ELR (cell line): ENCODE results near the gene NTN5.
A peak's percentile ranks its signal among the peaks of the same experiment; 100 is the strongest.
"Not testable (repeated sequence)": the region's sequence is repeated elsewhere in the genome, so short reads cannot be mapped to it uniquely, and the experiment has no call there.

ENCODE experiments used
- DNase-seq: peaks from one replicate; pipeline ENCODE4 v3.0.0-alpha.2; 2015; ENCODE audit warnings: low read depth

The NTN5 gene

DNA sequence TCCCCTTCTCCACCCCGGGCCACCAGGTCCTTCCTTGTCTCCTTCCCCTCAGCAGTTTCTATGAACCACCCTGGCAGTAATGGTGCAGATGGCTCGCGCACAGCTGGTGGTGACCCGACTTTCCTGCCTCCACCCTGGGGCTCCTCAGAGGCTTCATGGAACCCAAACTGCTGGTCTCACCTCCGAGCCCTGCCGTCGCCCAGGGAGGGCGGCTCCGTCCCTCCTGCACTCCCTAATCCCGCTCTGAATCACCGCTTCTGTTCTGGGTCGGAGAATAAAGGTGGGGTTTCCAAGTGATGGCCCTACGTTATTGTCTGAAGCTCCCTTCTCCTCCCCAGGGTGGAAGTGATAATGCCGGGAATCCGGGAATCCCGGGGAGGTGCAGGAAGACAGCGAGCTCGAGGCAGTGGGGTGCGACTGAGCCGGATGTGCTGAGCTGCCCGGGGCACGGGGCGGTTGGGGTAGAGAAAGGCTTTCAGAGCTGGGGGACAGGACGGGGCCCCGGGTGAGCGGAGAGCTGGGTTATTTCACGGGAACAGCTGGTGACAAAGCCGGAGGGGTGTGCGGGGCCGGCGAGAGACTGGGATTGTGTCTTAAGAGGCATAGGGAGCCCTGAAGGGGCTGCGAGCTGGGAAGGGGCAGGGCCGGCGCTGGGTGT lies 23.7 kb upstream of the NTN5 start:
- no peak for DNase-seq

DNA sequence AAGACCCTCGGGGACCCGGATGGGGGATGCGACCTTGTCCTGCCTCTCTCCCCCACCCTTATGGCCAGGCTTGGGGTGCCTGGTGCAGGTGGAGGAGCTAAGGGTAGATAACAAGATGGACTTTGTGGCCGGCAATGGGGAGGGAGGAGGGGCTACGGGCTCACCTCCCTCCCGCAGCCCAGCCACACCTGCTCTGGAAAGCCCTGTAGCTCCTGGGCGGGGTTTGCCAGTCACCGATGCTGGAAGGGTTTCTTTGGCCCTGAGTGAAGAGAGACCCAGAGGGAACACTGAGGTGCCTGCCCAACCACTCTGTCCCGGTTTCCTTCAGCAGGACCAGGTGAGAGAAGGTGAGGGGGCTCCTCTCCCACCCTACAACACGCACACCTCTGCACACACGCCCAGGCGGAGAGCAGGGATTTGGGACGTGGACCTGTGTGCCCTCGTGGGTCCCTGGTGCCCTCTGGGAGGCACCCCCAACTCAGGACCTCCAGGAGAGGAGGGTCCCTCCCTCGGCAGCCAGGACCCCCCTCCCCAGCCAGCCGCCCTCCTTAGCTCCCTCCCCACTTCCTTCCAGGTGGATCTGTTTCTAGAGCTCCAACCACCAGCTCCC lies 23.0 kb upstream of the NTN5 start, which contains the start of gene FUT2:
FUT2 (plus strand) TSS at position 229 of the 610 bp plus-strand sequence. CDS start 6,986 bp downstream, outside the sequence.
- no peak for DNase-seq

DNA sequence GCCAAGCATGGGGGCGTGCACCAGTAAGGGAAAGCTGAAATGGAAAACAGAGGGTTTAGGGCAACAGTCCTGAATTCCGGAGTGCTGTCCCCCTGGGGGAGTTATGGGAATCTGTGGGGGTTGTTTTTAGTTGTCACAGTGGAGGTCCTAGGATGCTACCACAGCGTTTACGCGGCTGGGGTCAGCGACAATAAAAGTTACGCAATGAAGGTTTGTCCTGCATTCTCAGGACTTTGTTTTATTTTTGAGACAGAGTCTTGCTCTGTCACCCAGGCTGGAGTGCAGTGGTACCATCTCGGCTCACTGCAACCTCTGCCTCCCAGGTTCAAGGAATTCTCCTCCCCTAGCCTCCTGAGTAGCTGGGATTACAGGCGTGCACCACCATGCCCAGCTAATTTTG lies 20.8 kb upstream of the NTN5 start:
- not testable (repeated sequence) for DNase-seq

DNA sequence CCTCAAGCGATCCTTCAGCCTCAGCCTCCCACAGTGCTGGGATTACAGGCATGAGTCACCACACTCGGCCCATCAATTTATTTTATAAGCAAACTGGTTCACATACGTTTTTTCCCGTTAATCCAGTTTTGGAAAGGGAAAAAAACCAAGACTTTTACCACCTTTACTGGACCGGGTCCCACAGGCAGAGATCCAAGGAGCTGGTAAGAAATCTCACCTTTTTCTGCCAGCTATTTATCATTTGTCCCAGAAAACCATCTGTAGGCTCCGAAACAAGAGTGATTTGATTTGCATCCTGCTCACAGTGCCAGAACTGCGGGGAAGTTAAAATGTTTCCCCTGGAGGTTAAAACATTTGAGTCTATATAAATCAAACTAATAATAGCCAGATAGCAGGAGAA lies 16.6 kb upstream of the NTN5 start:
- DNase-seq: no peak

DNA sequence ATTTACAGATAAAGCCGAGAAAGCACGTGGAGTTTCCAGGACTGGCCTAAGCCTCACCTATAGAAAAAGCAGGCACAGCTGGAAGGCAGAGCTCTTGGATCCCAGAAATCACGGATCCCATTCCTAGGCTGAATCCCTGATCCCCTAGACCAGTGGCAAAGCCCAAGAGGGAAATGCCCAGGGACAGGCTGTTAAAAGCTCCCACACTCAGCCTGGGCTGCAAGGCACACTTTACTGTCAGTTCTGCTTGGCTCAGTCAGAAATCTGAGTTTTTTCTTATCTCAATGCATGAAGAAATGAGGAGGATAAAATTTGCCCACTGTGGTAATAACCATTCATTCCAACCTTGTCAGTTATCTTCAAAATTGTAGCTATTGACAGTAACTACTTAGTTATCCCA lies 15.0 kb upstream of the NTN5 start:
- DNase-seq: no peak

DNA sequence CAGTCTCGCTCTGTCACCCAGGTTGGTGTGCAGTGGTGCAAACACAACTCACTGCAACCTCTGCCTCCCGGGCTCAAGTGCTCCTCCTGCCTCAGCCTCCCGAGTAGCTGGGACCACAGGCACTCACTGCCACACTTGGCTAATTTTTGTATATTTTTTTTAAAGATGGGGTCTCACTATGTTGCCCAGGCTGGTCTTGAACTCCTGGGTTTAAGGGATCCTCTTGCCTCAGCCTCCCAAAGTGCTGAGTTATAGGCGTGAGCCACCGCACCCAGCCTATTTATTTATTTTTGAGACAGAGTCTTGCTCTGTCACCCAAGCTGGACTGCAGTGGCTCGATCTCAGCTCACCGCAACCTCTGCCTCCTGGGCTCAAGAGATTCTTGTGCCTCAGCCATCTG lies 13.8 kb upstream of the NTN5 start:
- not testable (repeated sequence) for DNase-seq

DNA sequence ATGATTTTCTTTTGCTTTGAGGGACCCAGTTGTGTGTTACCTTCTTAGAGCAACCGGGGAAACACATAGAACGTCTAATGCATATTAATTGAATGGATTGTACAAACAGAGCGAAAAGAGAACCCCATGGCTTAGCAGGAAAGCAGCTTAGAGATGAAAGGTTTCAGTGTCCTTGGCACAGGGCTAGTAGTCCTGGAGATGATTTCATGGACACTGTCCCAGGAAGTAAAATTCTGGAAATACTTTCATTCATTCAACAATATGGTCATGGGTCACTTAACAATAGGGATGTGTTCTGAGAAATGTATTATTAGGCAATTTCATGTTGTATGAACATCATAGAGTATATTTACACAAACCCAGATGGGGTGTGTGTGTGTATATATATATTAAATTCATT lies 13.3 kb upstream of the NTN5 start:
- DNase-seq: no peak

DNA sequence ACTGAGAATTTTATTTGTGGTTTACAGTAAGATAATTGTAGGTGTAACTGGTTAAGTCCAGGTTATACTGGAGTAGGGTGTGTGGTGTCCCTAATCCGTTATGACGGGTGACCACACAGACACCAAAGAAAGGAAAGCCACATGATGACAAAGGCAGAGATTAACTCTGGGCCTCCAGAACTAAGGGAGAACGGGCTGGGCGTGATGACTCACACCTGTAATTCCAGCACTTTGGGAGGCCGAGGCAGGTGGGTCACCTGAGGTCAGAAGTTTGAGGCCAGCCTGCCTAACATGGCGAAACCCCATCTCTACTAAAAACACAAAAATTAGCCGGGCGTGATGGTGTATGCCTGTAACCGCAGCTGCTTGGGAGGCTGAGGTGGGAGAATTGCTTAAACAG lies 12.8 kb upstream of the NTN5 start:
- DNase-seq: no peak

DNA sequence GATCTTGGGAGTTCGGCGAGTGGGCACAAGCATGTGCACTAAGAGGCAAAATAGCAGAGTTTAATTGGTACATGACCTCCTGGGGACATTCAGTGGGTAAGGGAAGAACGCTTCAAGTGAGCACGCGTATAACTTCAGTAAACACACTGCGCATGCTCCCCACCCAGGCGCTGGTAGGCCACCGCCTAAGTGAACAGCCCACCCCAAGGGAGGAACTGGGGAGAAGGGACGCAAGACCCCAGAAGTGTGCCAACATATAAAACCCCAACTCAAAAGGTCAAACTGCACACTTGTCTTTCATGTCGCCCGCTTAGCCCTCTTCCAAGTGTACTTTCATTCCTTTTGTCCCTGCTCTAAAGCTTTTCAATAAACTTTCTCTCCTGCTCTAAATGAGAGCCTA lies 10.5 kb upstream of the NTN5 start:
- DNase-seq: peak; percentile 44

DNA sequence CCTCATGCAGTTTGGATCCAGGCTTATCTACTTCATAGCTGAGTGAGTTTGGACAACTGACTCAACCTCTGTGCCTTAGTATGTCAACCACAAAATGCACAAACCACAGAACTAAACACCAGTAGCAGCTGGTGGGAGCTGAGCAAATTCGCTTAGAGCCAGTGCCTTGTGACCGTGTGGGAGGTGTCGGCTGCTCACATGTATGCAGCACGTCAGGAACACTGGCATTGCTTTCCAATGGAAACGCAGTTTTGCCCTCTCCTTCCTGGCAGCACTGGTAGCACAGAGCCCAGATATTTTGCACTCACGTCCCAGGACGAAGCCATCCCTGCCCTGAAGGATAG lies 8.3 kb upstream of the NTN5 start:
- DNase-seq: peak; percentile 49

DNA sequence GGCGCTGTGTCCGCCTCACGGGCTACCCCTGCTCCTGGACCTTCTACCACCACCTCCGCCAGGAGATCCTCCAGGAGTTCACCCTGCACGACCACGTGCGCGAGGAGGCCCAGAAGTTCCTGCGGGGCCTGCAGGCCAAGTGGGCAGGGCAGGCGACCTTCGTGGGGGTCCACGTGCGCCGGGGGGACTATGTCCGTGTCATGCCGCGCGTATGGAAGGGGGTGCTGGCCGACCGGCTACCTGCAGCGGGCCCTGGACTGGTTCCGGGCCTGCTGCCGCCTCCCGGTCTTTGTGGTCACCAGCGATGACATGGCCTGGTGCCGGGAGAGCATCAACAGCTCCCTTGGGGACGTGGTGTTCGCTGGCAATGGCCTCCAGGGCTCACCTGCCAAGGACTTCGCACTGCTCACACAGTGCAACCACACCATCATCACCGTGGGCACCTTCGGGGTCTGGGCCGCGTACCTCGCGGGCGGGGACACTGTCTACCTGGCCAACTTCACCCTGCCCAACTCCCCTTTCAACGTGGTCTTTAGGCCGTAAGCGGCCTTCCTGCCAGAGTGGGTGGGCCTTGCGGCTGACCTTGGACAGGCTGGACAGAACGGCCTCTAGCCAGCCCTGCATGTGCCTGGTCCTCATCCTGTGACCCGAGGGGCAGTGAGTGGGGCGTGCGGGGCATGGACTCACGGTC lies 7.8 kb upstream of the NTN5 start:
- no peak for DNase-seq

DNA sequence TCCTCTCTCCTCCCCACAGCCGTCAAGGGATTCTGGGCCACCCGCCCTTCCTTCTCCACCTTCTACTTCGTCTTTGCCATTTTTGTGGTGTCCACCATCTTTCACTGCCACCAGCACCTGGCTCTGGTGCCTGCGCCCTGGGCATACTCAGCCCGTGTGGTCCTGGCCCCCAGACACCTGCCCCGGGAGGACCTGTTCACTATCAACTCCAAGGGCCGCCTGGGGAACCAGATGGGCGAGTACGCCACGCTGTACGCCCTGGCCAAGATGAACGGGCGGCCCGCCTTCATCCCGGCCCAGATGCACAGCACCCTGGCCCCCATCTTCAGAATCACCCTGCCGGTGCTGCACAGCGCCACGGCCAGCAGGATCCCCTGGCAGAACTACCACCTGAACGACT lies 7.2 kb upstream of the NTN5 start:
- not testable (repeated sequence) for DNase-seq

DNA sequence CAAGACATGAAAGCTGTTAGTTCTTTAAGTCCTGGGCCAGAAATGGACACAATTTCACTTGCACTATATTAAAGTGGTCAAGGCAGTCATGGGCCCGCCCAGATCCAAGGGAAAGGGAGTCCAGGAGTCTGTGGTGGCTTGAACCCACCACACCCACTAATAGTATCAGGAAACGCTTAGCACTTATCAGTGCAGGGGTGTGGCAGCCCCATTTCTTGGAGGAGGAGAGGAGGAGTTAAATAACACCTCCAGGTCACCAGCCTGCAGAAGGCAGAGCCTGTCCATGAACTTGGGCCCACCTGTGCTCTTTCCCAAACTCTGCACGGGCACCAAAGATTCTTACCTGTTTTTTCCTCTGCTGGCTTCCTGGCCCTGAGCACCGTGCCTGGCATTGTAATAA lies 5.4 kb upstream of the NTN5 start:
- DNase-seq: no peak

DNA sequence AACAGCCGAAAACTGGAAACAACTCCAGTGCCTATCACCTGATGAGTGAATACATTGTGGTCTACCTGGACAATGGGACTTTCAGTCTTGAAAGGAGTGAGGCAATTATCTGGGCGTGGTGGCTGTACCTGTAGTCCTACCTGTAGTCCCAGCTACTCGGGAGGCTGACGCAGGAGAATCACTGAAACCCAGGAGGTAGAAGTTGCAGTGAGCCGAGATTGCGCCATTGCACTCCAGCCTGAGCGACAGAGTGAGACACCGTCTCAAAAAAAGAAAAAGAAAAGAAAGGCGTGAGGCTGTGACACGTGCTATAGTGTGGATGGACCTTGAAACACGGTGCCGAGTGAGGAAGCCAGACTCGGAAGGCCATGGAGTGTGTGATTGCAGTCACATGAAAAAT lies 4.1 kb upstream of the NTN5 start:
- DNase-seq: no peak

DNA sequence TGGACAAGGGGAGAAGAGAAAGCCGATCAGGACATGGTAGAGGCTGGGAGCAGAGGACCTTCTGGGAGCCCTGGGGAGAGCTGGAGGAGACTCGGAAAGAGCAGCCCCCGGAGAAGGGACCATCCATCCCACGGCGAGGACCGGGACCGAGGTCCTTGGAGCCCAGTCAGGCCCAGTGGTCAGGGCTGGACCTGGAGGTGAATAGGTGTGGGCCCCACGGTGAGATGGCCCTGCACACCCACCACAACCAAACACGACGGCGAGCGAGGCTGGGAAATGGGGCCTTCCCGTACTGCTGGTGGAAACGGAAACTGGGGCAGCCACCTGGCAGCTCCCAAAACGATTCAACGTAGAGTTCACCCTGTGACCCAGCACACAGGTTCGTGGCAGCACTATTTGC lies 3.7 kb upstream of the NTN5 start:
- DNase-seq: no peak

DNA sequence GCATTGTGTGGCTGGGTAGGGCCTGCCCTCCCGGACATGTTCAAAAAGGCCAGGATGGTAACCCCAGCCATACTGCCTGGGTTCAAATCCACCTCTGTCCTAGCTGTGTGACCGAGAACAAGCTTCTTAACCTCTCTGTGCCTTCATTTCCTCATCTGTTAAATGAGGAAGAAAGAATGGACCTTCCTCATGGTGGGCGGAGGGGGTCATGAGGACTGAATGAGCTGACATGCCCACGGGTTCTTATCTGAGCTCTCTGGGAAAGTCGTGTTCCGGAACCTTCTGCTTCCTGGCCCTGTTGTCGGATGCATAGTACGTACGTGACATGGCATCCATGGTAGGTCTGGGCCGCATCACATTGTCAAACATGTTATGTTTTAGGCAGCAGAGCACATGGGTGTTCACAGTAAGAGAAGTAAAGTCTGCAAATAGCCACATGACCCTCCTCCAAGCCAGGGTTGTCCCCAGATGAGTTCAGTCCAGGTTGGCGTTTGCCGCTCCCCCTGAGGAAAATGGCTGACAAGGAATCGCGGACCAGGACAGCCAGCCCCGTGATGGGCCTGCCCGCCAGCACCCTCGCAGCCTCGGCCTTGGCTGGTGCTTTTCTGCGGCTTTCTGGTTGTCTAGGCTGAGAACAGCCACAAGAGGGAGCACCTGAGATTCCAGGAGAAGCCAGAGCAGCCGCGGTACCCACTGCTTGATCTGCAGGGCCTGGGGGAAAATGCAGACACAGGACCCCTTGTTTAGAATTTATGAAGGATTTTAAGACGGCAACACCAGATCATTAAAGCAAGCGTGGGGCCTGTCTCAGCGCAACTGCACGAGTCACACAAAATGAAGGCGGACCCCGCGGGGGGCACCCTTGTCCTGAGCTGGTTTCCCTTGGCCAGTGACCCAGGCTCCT lies 2.4 kb upstream of the NTN5 start:
- peak; percentile 89 for DNase-seq

DNA sequence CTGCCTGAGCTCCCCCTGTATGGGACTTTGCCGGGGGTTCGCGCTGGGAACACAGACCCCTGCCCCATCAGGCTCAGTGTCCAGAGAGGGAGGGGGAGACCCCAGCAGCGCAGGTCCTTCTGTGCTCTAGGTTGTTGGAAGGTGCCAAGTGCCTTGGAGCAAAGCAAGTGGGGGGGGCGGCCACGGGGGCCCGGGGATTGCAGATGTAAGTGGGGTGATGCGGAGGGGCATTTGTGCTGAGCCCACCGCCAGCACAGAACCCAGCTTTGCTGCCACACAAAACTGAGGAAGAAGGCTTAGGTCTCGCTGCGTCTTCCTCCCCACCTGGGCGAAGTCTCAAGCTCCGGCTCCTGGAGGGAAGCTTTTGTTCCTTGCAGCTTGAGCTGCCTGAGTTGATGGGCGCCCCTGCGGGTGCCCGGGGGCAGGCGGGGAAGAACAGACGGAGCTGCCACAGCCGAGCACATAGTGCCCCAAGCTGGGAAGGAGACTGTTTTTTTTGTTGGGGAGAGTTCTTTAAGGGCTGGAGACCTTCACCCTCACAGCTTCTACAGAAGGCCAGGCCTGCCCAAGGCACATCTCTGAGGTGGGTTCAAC lies 1.5 kb upstream of the NTN5 start:
- DNase-seq: no peak

DNA sequence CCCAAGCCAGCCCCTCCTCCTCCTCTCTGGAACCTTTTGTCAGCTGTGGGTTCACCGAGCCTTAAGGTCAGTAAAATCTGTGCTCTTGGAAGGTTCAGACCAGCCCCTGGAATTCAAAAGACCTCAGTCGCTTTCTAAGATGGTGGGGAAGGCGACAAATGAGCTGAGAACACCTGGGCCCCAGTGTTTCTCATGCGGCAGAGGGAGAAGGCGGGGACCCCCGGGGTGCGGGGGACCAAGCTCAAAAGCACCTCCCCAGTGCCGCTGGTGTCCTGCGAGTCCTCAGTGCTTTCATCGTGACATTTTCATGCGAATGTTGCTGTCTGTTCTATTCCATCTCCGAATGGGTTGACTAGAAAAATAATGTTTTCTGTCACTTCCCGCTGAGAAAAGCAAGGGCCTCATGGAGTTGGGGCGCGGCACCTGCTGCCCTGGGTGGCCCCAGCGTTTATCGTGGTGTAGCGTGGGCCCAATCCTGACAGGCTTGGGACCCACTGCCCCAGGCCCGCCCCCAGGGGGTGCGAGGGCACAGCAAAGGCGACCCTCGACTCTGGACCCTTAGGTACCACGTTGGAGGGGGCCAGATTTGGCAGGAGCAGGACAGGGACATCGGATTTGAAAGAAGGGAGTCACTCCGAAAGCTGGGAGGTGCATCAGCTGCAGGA lies 751 bp upstream of the NTN5 start:
- no peak for DNase-seq

DNA sequence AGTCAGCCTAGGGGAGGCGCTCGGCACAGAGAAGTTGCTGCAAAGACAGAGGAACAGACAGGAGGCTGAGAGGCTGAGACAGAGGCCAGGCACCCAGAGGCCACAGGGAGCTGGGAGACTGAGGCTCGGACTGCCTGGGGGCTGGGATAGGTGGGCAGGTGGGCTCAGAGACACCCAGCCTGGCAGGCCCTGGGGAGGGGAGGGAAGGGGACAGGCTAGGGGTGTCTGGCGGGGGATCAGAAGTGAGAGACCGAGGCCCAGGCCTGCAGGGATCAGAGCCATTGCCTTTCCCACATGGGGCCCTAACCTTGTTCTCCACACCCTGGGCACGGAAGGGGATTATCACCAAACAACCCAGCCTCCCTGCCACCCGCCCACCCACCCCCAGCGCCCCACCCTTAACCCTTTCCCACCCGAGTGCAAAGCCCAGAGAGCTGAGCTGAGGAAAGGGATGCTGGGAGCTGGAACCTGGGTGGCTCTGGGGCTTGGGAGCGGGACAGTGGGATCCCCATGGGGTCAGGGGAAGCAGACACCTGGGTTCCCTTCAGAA lies 1.3 kb downstream of the NTN5 start:
- DNase-seq: no peak

DNA sequence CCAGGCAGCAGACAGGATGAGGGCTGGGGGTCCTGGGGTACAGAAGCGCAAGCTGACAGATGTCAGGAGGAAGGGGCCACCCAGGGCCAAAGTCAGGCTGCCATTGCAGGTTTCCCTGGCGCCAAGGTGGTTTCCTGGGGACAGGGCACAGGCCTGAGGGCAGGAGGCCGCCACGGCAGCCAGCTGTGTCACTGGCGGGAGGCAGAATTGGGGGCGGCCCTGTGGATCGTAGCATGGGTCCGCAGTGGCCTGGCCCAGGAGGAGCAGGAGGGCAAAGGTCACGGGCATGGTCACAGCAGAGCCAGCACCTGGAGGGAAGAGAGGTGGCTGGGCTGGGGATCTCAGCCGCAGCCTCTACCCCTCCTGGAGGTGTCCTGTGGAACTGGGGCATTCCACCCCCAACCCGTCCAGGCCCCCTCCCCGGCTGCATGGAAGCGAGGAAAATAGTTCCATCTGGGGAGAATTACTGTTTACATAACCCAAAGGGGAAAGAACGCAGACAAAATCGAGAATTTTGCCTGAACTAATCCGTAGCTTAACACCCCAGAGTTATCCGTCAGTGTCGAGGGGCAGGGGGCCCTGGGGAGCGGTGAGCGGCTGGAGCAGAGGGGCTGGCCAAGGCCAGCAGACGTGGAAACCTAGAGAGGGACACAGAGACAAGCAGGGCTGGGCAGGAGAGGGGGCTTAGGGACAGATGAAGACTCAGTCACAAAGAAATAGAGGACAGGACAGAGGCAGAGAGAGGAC lies 1.9 kb downstream of the NTN5 start:
- no peak for DNase-seq
